ENCODE results near the gene SPACA6. TPM values are rescaled to one million over a fixed set of nuclear protein-coding genes. Genes with fewer than 3 reads are reported as not detected.

Gene SPACA6
- total RNA-seq, 1 experiment from 2014 or later, result 30.3 TPM

- BruUV-seq (replicated peaks), result no TSS peak
- H3K27ac Mint-ChIP-seq (ENCODE audit: unreplicated experiment), result peak overlapping the region; percentile 77
- peaks cover 5% of the 10 kb centered on the region for H3K9me3 Mint-ChIP-seq (ENCODE audit: low read depth, unreplicated experiment)
- peak; percentile 98 for DNase-seq
- no peaks in the 10 kb centered on the region for H3K27me3 Mint-ChIP-seq (ENCODE audit: unreplicated experiment)
- intact Hi-C loops (cut with micrococcal nuclease; ENCODE audit: unreplicated experiment), result no loop called here
- CTCF ChIA-PET, result interaction anchor here (0.6 to 1.4 kb wide), 7 partner anchors 9 to 98 kb away, joined by 3 to 7 read pairs (median 3); partner anchors contain the start of gene SPACA6
- peaks cover 79% of the 10 kb centered on the region for H3K36me3 Mint-ChIP-seq (ENCODE audit: insufficient read depth, unreplicated experiment)
- peaks cover 27% of the 10 kb centered on the region for H3K4me1 Mint-ChIP-seq (ENCODE audit: low read depth, unreplicated experiment)
- peak overlapping the region; percentile 80 for H3K4me3 Mint-ChIP-seq (ENCODE audit: low read depth, unreplicated experiment)
- TF ChIP-seq CTCF (IDR thresholded peaks at IDR 0.05; ENCODE audit: unreplicated experiment), result peak; percentile 25
These were observed 10.7 kb downstream of the SPACA6 start for GRCh38 chr19:51703575-51704515.

- intact Hi-C loops (cut with micrococcal nuclease; ENCODE audit: unreplicated experiment), result no loop called here
- no peak for DNase-seq
- Mint-ChIP-seq H3K4me3 (ENCODE audit: low read depth, unreplicated experiment) (peak overlapping the region; percentile 80), H3K27me3 (ENCODE audit: unreplicated experiment) (peaks cover under 1% of the 10 kb centered on the region), H3K4me1 (ENCODE audit: low read depth, unreplicated experiment) (peaks cover 27% of the 10 kb centered on the region), H3K9me3 (ENCODE audit: low read depth, unreplicated experiment) (peaks cover 5% of the 10 kb centered on the region), H3K27ac (ENCODE audit: unreplicated experiment) (peak overlapping the region; percentile 77), H3K36me3 (ENCODE audit: insufficient read depth, unreplicated experiment) (peaks cover 86% of the 10 kb centered on the region)
- CTCF ChIA-PET, result interaction anchor here (0.6 to 1.4 kb wide), 4 partner anchors 10 to 99 kb away, joined by 3 to 7 read pairs (median 3); no protein-coding TSS in a partner anchor
- no peak for TF ChIP-seq CTCF (IDR thresholded peaks at IDR 0.05; ENCODE audit: unreplicated experiment)
- BruUV-seq (replicated peaks), result no TSS peak
These were observed 11.5 kb downstream of the SPACA6 start for GRCh38 chr19:51704626-51705025.

GRCh38 chr19:51706296-51706695 is 13.2 kb downstream of the SPACA6 start:
- no peak for DNase-seq
- intact Hi-C loops (cut with micrococcal nuclease; ENCODE audit: unreplicated experiment), result no loop called here
- BruUV-seq (replicated peaks), result no TSS peak
- Mint-ChIP-seq H3K9me3 (ENCODE audit: low read depth, unreplicated experiment) (peaks cover 5% of the 10 kb centered on the region), H3K4me1 (ENCODE audit: low read depth, unreplicated experiment) (peaks cover 27% of the 10 kb centered on the region), H3K27ac (ENCODE audit: unreplicated experiment) (peak overlapping the region; percentile 77), H3K27me3 (ENCODE audit: unreplicated experiment) (peaks cover 14% of the 10 kb centered on the region), H3K4me3 (ENCODE audit: low read depth, unreplicated experiment) (peak overlapping the region; percentile 8), H3K36me3 (ENCODE audit: insufficient read depth, unreplicated experiment) (peaks cover 84% of the 10 kb centered on the region)
- no peak for TF ChIP-seq CTCF (IDR thresholded peaks at IDR 0.05; ENCODE audit: unreplicated experiment)
- CTCF ChIA-PET, result interaction anchor here (0.6 kb wide), 1 partner anchor 46 kb away, joined by 3 read pairs; no protein-coding TSS in a partner anchor

GRCh38 chr19:51706885-51707284 is 13.8 kb downstream of the SPACA6 start:
- TF ChIP-seq CTCF (IDR thresholded peaks at IDR 0.05; ENCODE audit: unreplicated experiment), result no peak
- CTCF ChIA-PET, result interaction anchor here (0.6 kb wide), 1 partner anchor 46 kb away, joined by 3 read pairs; no protein-coding TSS in a partner anchor
- DNase-seq, result no peak
- intact Hi-C loops (cut with micrococcal nuclease; ENCODE audit: unreplicated experiment), result no loop called here
- no TSS peak for BruUV-seq (replicated peaks)
- no peak overlapping the region for H3K27ac Mint-ChIP-seq (ENCODE audit: unreplicated experiment)
- peak overlapping the region; percentile 8 for H3K4me3 Mint-ChIP-seq (ENCODE audit: low read depth, unreplicated experiment)
- H3K4me1 Mint-ChIP-seq (ENCODE audit: low read depth, unreplicated experiment), result peaks cover 27% of the 10 kb centered on the region
- H3K36me3 Mint-ChIP-seq (ENCODE audit: insufficient read depth, unreplicated experiment), result peaks cover 83% of the 10 kb centered on the region
- H3K9me3 Mint-ChIP-seq (ENCODE audit: low read depth, unreplicated experiment), result peaks cover 5% of the 10 kb centered on the region
- H3K27me3 Mint-ChIP-seq (ENCODE audit: unreplicated experiment), result peaks cover 14% of the 10 kb centered on the region
